Activated CD8-positive, alpha-beta T cell treated with anti-CD3 and anti-CD28 coated beads for 36 hours (primary cell): ENCODE data around the gene PLK1. TPM values are rescaled to one million over a fixed set of nuclear protein-coding genes. Genes with fewer than 3 reads are reported as not detected.

Source experiments
- ATAC-seq: fragments of 200-7000 bp; cut with Tn5 transposase; one replicate; pipeline ENCODE4 v1.10.0; 2021; ENCODE audit warnings: mild to moderate bottlenecking, moderate library complexity
- CTCF ChIA-PET: fragments of 350-600 bp; sonication (Branson Sonifier 250); formaldehyde crosslinking; loops from one replicate; lab custom pipeline; 2021; ENCODE audit warnings: antibody characterized with exemption; lab: Charles Lee
- POLR2A ChIA-PET: fragments of 350-600 bp; sonication (Branson Sonifier 250); formaldehyde crosslinking; loops from one replicate; lab custom pipeline; 2021; ENCODE audit warnings: antibody characterized with exemption; lab: Charles Lee
- DNase-seq: peaks from one replicate; pipeline ENCODE4 v3.0.0-alpha.2; 2020
- H3K27ac Mint-ChIP-seq: one replicate; pipeline ENCODE4 v1.8.0; 2021; ENCODE audit warnings: mild to moderate bottlenecking, mixed read lengths
- H3K27me3 Mint-ChIP-seq: one replicate; pipeline ENCODE4 v1.8.0; 2021; ENCODE audit warnings: mixed read lengths
- H3K36me3 Mint-ChIP-seq: one replicate; pipeline ENCODE4 v1.8.0; 2021; ENCODE audit warnings: low read depth, mixed read lengths
- H3K4me1 Mint-ChIP-seq: one replicate; pipeline ENCODE4 v1.8.0; 2021; ENCODE audit warnings: low read depth, mixed read lengths
- H3K4me3 Mint-ChIP-seq: one replicate; pipeline ENCODE4 v1.8.0; 2021; ENCODE audit warnings: mild to moderate bottlenecking, moderate library complexity, mixed read lengths
- H3K9me3 Mint-ChIP-seq: one replicate; pipeline ENCODE4 v1.8.0; 2021; ENCODE audit warnings: mixed read lengths
- CTCF ChIP-seq: fragments of 200-600 bp; IDR thresholded peaks from one replicate; pipeline ENCODE4 v1.8.0; 2022; ENCODE audit warnings: antibody characterized with exemption, mild to moderate bottlenecking
- intact Hi-C: fragments of 100-400 bp; cut with micrococcal nuclease; formaldehyde crosslinking; loops from one replicate; pipeline ENCODE4 v1.10.0; 2022
- total RNA-seq, 2 experiments: library from RNA; stranded (reverse); gene quantifications; one replicate each; pipeline ENCODE4 v1.2.3, GENCODE V29; 2021

The PLK1 gene
- total RNA-seq, 2 experiments from 2014 or later = 85.8 to 87.9 TPM

- peak; percentile 56 for ATAC-seq
- POLR2A ChIA-PET = no interaction called here
These were observed 20.4 kb downstream of the PLK1 start for GRCh38 chr16:23699100-23699499.

GRCh38 chr16:23700093-23700492 is 21.4 kb downstream of the PLK1 start:
- Mint-ChIP-seq H3K4me3 (no peak overlapping the region), H3K36me3 (no peaks in the 10 kb centered on the region), H3K4me1 (no peaks in the 10 kb centered on the region), H3K27ac (no peak overlapping the region), H3K9me3 (peaks cover 3% of the 10 kb centered on the region), H3K27me3 (peaks cover 6% of the 10 kb centered on the region)
- intact Hi-C loops = no loop called here
- DNase-seq (no peak), ATAC-seq (no peak)
- TF ChIP-seq CTCF = no peak
- CTCF ChIA-PET = no interaction called here
- POLR2A ChIA-PET = no interaction called here

More at GRCh38 chr16:23699100-23699499, 20.4 kb downstream of the PLK1 start:
- H3K9me3 Mint-ChIP-seq = peaks cover 3% of the 10 kb centered on the region
- H3K4me1 Mint-ChIP-seq = peaks cover 5% of the 10 kb centered on the region
- H3K36me3 Mint-ChIP-seq = no peaks in the 10 kb centered on the region
- CTCF ChIA-PET = no interaction called here
- DNase-seq = peak; percentile 35
- H3K27me3 Mint-ChIP-seq = peaks cover 9% of the 10 kb centered on the region
- intact Hi-C loops = no loop called here
- TF ChIP-seq CTCF = no peak
- no peak overlapping the region for H3K4me3 Mint-ChIP-seq
- no peak overlapping the region for H3K27ac Mint-ChIP-seq

GRCh38 chr16:23700509-23700908 is 21.8 kb downstream of the PLK1 start:
- peaks cover 3% of the 10 kb centered on the region for H3K9me3 Mint-ChIP-seq
- no peak for ATAC-seq
- POLR2A ChIA-PET = no interaction called here

GRCh38 chr16:23701045-23701444 is 22.4 kb downstream of the PLK1 start:
- intact Hi-C loops = no loop called here
- H3K36me3 Mint-ChIP-seq = no peaks in the 10 kb centered on the region
- DNase-seq = no peak
- ChIA-PET POLR2A (no interaction called here), CTCF (interaction anchor here (0.8 to 0.9 kb wide), 2 partner anchors 34 to 313 kb away, joined by 3 read pairs; no protein-coding TSS in a partner anchor)
- no peak for TF ChIP-seq CTCF
- H3K27ac Mint-ChIP-seq = no peak overlapping the region
- no peak overlapping the region for H3K4me3 Mint-ChIP-seq
- no peak for ATAC-seq
- peaks cover 3% of the 10 kb centered on the region for H3K9me3 Mint-ChIP-seq
- no peaks in the 10 kb centered on the region for H3K4me1 Mint-ChIP-seq
- H3K27me3 Mint-ChIP-seq = peaks cover 5% of the 10 kb centered on the region

More at GRCh38 chr16:23700509-23700908, 21.8 kb downstream of the PLK1 start:
- Mint-ChIP-seq H3K27me3 (peaks cover 6% of the 10 kb centered on the region), H3K36me3 (no peaks in the 10 kb centered on the region), H3K4me1 (no peaks in the 10 kb centered on the region), H3K27ac (no peak overlapping the region), H3K4me3 (no peak overlapping the region)
- DNase-seq = no peak
- intact Hi-C loops = no loop called here
- no peak for TF ChIP-seq CTCF
- CTCF ChIA-PET = interaction anchor here (0.8 to 0.9 kb wide), 2 partner anchors 34 to 313 kb away, joined by 3 read pairs; no protein-coding TSS in a partner anchor

- Mint-ChIP-seq H3K27ac (no peak overlapping the region), H3K4me3 (no peak overlapping the region), H3K36me3 (no peaks in the 10 kb centered on the region), H3K9me3 (peaks cover 3% of the 10 kb centered on the region), H3K4me1 (no peaks in the 10 kb centered on the region), H3K27me3 (peaks cover 2% of the 10 kb centered on the region)
- DNase-seq (no peak), ATAC-seq (no peak)
- ChIA-PET CTCF (no interaction called here), POLR2A (no interaction called here)
- intact Hi-C loops = no loop called here
- TF ChIP-seq CTCF = no peak
These were observed 24.3 kb downstream of the PLK1 start for GRCh38 chr16:23702951-23703350.
